NCI-H748 treated with DMSO at 0.1 percent for 48 hours (cell line): ENCODE results near the gene ATXN2L.
"Not testable (repeated sequence)": the region's sequence is repeated elsewhere in the genome, so short reads cannot be mapped to it uniquely, and the experiment has no call there.

Experiments used
- DNase-seq: peaks from one replicate; lab custom pipeline; 2025; lab: John Stamatoyannopoulos, UW

Gene ATXN2L

GRCh38 chr16:28822520-28823290, at the start of gene ATXN2L:
ATXN2L (plus strand) TSS chr16:28822999; CDS start chr16:28823260, 261 bp downstream.
- peak; percentile 57 for DNase-seq

- not testable (repeated sequence) for DNase-seq
These were observed 41.1 kb upstream of the ATXN2L start for GRCh38 chr16:28781697-28782096.

GRCh38 chr16:28782357-28782756, 40.4 kb upstream of the ATXN2L start:
- DNase-seq, result not testable (repeated sequence)

- peak; percentile 27 for DNase-seq
These were observed 20.4 kb upstream of the ATXN2L start for GRCh38 chr16:28802235-28803019.

GRCh38 chr16:28807445-28808120, 15.2 kb upstream of the ATXN2L start:
- not testable (repeated sequence) for DNase-seq

- no peak for DNase-seq
These were observed 2.8 kb upstream of the ATXN2L start for GRCh38 chr16:28820016-28820415.

- not testable (repeated sequence) for DNase-seq
These were observed 2.3 kb upstream of the ATXN2L start for GRCh38 chr16:28820546-28820945.

- no peak for DNase-seq
These were observed 802 bp upstream of the ATXN2L start for GRCh38 chr16:28821874-28822519.

GRCh38 chr16:28823291-28823872, 583 bp downstream of the ATXN2L start:
- no peak for DNase-seq

- peak; percentile 73 for DNase-seq
These were observed 1.3 kb downstream of the ATXN2L start for GRCh38 chr16:28823873-28824716.

GRCh38 chr16:28824717-28824973, 1.8 kb downstream of the ATXN2L start:
- DNase-seq, result no peak

- DNase-seq, result no peak
These were observed 3.3 kb downstream of the ATXN2L start for GRCh38 chr16:28826141-28826540.

GRCh38 chr16:28829747-28830146, 6.9 kb downstream of the ATXN2L start:
- DNase-seq, result no peak

GRCh38 chr16:28830531-28830930, 7.7 kb downstream of the ATXN2L start:
- DNase-seq, result no peak

GRCh38 chr16:28834349-28834748, 11.6 kb downstream of the ATXN2L start:
- DNase-seq, result no peak

- no peak for DNase-seq
These were observed 12.4 kb downstream of the ATXN2L start for GRCh38 chr16:28834873-28835863.

GRCh38 chr16:28835864-28836760, 13.3 kb downstream of the ATXN2L start:
- DNase-seq, result no peak

- no peak for DNase-seq
These were observed 13.9 kb downstream of the ATXN2L start for GRCh38 chr16:28836761-28837064.
